ENCODE results near the gene CDH23.

- TF ChIP-seq, protein P1, sequence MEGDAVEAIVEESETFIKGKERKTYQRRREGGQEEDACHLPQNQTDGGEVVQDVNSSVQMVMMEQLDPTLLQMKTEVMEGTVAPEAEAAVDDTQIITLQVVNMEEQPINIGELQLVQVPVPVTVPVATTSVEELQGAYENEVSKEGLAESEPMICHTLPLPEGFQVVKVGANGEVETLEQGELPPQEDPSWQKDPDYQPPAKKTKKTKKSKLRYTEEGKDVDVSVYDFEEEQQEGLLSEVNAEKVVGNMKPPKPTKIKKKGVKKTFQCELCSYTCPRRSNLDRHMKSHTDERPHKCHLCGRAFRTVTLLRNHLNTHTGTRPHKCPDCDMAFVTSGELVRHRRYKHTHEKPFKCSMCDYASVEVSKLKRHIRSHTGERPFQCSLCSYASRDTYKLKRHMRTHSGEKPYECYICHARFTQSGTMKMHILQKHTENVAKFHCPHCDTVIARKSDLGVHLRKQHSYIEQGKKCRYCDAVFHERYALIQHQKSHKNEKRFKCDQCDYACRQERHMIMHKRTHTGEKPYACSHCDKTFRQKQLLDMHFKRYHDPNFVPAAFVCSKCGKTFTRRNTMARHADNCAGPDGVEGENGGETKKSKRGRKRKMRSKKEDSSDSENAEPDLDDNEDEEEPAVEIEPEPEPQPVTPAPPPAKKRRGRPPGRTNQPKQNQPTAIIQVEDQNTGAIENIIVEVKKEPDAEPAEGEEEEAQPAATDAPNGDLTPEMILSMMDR (IDR thresholded peaks at IDR 0.05): no peak
- no peak for TF ChIP-seq EZH2 (IDR thresholded peaks at IDR 0.05; ENCODE audit: borderline replicate concordance, insufficient read depth, low read depth, low read length, poor library complexity, severe bottlenecking)
Measured at GRCh38 chr10:71845410-71846405, 449.0 kb downstream of the CDH23 start.
